Breast epithelium (tissue), 4 donors: ENCODE measurements around the gene EIPR1. TPM values are rescaled to one million over a fixed set of nuclear protein-coding genes. Genes with fewer than 3 reads are reported as not detected.

Experiments used
- DNase-seq, 2 donors: peaks; one replicate each; pipeline ENCODE4 v3.0.0-alpha.2; 2019; ENCODE audit warnings: low spot score in 2 of 2
- H3K27ac ChIP-seq, 2 donors: fragments of 200-600 bp; sonication (generic) in 1 of 2; one replicate each; pipeline ENCODE4 v1.5.1; 2016 to 2019; ENCODE audit warnings: mild to moderate bottlenecking in 1 of 2
- H3K27me3 ChIP-seq, 2 donors: fragments of 200-600 bp; sonication (generic) in 1 of 2; one replicate each; pipeline versions ENCODE4 v1.5.1 to v1.6.0; 2017 to 2019; ENCODE audit warnings: control low read depth in 1 of 2, mild to moderate bottlenecking in 1 of 2
- H3K36me3 ChIP-seq: fragments of 200-600 bp; one replicate; pipeline ENCODE4 v1.5.1; 2019
- H3K4me1 ChIP-seq, 2 donors: fragments of 200-600 bp; sonication (generic); one replicate each; pipeline ENCODE4 v1.5.1; 2016 to 2019; ENCODE audit warnings: control low read depth in 1 of 2
- H3K4me3 ChIP-seq, 3 donors: fragments of 200-600 bp; sonication (generic); 1 replicate in 2 of 3; 2 replicates in 1 of 3; pipeline ENCODE4 v1.5.1; 2016 to 2019; ENCODE audit warnings: mild to moderate bottlenecking in 3 of 3, moderate library complexity in 2 of 3
- H3K9me3 ChIP-seq, 2 donors: fragments of 200-600 bp; sonication (generic) in 1 of 2; one replicate each; pipeline ENCODE4 v1.5.1; 2016 to 2019; ENCODE audit warnings: control low read depth in 1 of 2
- CTCF ChIP-seq, 3 donors: fragments of 450-650 bp; IDR thresholded peaks; one replicate each; pipeline ENCODE4 v1.5.1; 2016 to 2017; ENCODE audit warnings: antibody characterized with exemption in 3 of 3, mild to moderate bottlenecking in 3 of 3, moderate library complexity in 3 of 3
- POLR2A ChIP-seq: fragments of 450-650 bp; IDR thresholded peaks from one replicate; pipeline ENCODE4 v1.6.1; 2016; ENCODE audit warnings: antibody characterized with exemption, mild to moderate bottlenecking, moderate library complexity
- POLR2AphosphoS5 ChIP-seq, 3 donors: sonication (generic); formaldehyde crosslinking; IDR thresholded peaks; one replicate each; pipeline ENCODE4 v1.6.1; 2017; ENCODE audit warnings: antibody characterized with exemption in 3 of 3
- intact Hi-C: fragments of 100-400 bp; cut with DNase I; formaldehyde crosslinking; loops from one replicate; pipeline ENCODE4 v1.15.1; 2023; ENCODE audit warnings: low total_unique reads
- total RNA-seq, 3 donors: library from RNA; depleted of rRNA; stranded (reverse); fragments of >200 nt; gene quantifications; one replicate each; pipeline ENCODE4 v1.1.0, GENCODE V29; 2016

Gene EIPR1
- total RNA-seq, 3 donors from 2014 or later = 12.8 to 31.0 (median 23.3) TPM

GRCh38 chr2:3334392-3335345 lies 42.9 kb downstream of the EIPR1 start:
- intact Hi-C loops = no loop called here
- no peak overlapping the region for H3K4me3 ChIP-seq
- no peaks in the 10 kb centered on the region for H3K36me3 ChIP-seq
- peak overlapping the region in 1 of 2 donors; percentile 43 for H3K27ac ChIP-seq
- no peaks in the 10 kb centered on the region for H3K27me3 ChIP-seq
- H3K9me3 ChIP-seq = no peaks in the 10 kb centered on the region
- no peak for DNase-seq
- TF ChIP-seq CTCF (IDR thresholded peaks at IDR 0.05) (no peak), POLR2A (no peak), POLR2AphosphoS5 (IDR thresholded peaks at IDR 0.05) (no peak)
- H3K4me1 ChIP-seq = no peaks in the 10 kb centered on the region

- TF ChIP-seq CTCF (IDR thresholded peaks at IDR 0.05) = no peak
- no peak for TF ChIP-seq POLR2A
- no peak for TF ChIP-seq POLR2AphosphoS5 (IDR thresholded peaks at IDR 0.05)
- no peak overlapping the region for H3K4me3 ChIP-seq
- H3K36me3 ChIP-seq = no peaks in the 10 kb centered on the region
- H3K27me3 ChIP-seq = no peaks in the 10 kb centered on the region
- intact Hi-C loops = no loop called here
- H3K4me1 ChIP-seq = no peaks in the 10 kb centered on the region
- H3K9me3 ChIP-seq = no peaks in the 10 kb centered on the region
- no peak for DNase-seq
- no peak overlapping the region for H3K27ac ChIP-seq
Observed at GRCh38 chr2:3332133-3332532, 45.5 kb downstream of the EIPR1 start.

- H3K4me1 ChIP-seq = no peaks in the 10 kb centered on the region
- intact Hi-C loops = no loop called here
- no peak overlapping the region for H3K4me3 ChIP-seq
- no peaks in the 10 kb centered on the region for H3K9me3 ChIP-seq
- no peaks in the 10 kb centered on the region for H3K27me3 ChIP-seq
- DNase-seq = no peak
- H3K27ac ChIP-seq = no peak overlapping the region
- no peaks in the 10 kb centered on the region for H3K36me3 ChIP-seq
- no peak for TF ChIP-seq CTCF (IDR thresholded peaks at IDR 0.05)
- no peak for TF ChIP-seq POLR2A
- TF ChIP-seq POLR2AphosphoS5 (IDR thresholded peaks at IDR 0.05) = no peak
Observed at GRCh38 chr2:3329491-3329890, 48.1 kb downstream of the EIPR1 start.

- H3K27ac ChIP-seq = no peak overlapping the region
- H3K4me1 ChIP-seq = no peaks in the 10 kb centered on the region
- no peaks in the 10 kb centered on the region for H3K36me3 ChIP-seq
- DNase-seq = no peak
- TF ChIP-seq POLR2A (no peak), CTCF (IDR thresholded peaks at IDR 0.05) (no peak), POLR2AphosphoS5 (IDR thresholded peaks at IDR 0.05) (no peak)
- H3K9me3 ChIP-seq = no peaks in the 10 kb centered on the region
- H3K27me3 ChIP-seq = no peaks in the 10 kb centered on the region
- H3K4me3 ChIP-seq = no peak overlapping the region
- intact Hi-C loops = no loop called here
Observed at GRCh38 chr2:3326871-3327270, 50.7 kb downstream of the EIPR1 start.

- Histone ChIP-seq H3K4me3 (no peak overlapping the region), H3K36me3 (no peaks in the 10 kb centered on the region), H3K27ac (no peak overlapping the region), H3K27me3 (no peaks in the 10 kb centered on the region), H3K9me3 (no peaks in the 10 kb centered on the region), H3K4me1 (no peaks in the 10 kb centered on the region)
- TF ChIP-seq POLR2A (no peak), CTCF (IDR thresholded peaks at IDR 0.05) (no peak), POLR2AphosphoS5 (IDR thresholded peaks at IDR 0.05) (no peak)
- no peak for DNase-seq
- intact Hi-C loops = no loop called here
Observed at GRCh38 chr2:3326182-3326537, 51.5 kb downstream of the EIPR1 start.
